Sigmoid colon (tissue), 7 donors: ENCODE results near the gene RAMAC. TPM values are rescaled to one million over a fixed set of nuclear protein-coding genes. Genes with fewer than 3 reads are reported as not detected.

Experiments
- DNase-seq: peaks from one replicate; pipeline ENCODE4 v3.0.0-alpha.2; 2019
- H3K27ac ChIP-seq, 4 donors: fragments of 200-600 bp; sonication (generic); one replicate each; pipeline ENCODE4 v1.5.1; 2016 to 2019; ENCODE audit warnings: mild to moderate bottlenecking in 1 of 4
- H3K27me3 ChIP-seq, 3 donors: fragments of 200-600 bp; sonication (generic); one replicate each; pipeline ENCODE4 v1.5.1; 2019; ENCODE audit warnings: mild to moderate bottlenecking in 1 of 3
- H3K36me3 ChIP-seq, 4 donors: fragments of 200-600 bp; sonication (generic); one replicate each; pipeline ENCODE4 v1.5.1; 2016 to 2019
- H3K4me1 ChIP-seq, 4 donors: fragments of 200-600 bp; sonication (generic); one replicate each; pipeline ENCODE4 v1.5.1; 2017 to 2019
- H3K4me3 ChIP-seq, 4 donors: fragments of 200-600 bp; sonication (generic); one replicate each; pipeline ENCODE4 v1.5.1; 2017 to 2019; ENCODE audit warnings: mild to moderate bottlenecking in 2 of 4, moderate library complexity in 1 of 4
- H3K9me3 ChIP-seq, 4 donors: fragments of 200-600 bp in 3 of 4; sonication (generic) in 3 of 4; one replicate each; pipeline versions ENCODE4 v1.5.1 to v1.6.1; 2013 to 2019
- CTCF ChIP-seq, 4 experiments: fragments of 450-650 bp in 3 of 4; fragments of 200-600 bp in 1 of 4; IDR thresholded peaks; one replicate each; pipeline ENCODE4 v1.5.1; 2016 to 2019; ENCODE audit warnings: antibody characterized with exemption in 4 of 4, mild to moderate bottlenecking in 3 of 4, moderate library complexity in 2 of 4
- EP300 ChIP-seq, 4 donors: sonication (generic); formaldehyde crosslinking; IDR thresholded peaks; one replicate each; pipeline ENCODE4 v1.6.1; 2017; ENCODE audit warnings: antibody characterized with exemption in 4 of 4
- POLR2A ChIP-seq, 2 donors: fragments of 450-650 bp; IDR thresholded peaks; one replicate each; pipeline ENCODE4 v1.6.1; 2016; ENCODE audit warnings: antibody characterized with exemption in 2 of 2, mild to moderate bottlenecking in 2 of 2, moderate library complexity in 2 of 2
- POLR2AphosphoS5 ChIP-seq, 4 donors: sonication (generic); formaldehyde crosslinking; IDR thresholded peaks; one replicate each; pipeline ENCODE4 v1.6.1; 2017; ENCODE audit warnings: antibody characterized with exemption in 4 of 4
- WGBS, 2 donors: extraction: QIAGEN DNeasy Blood & Tissue Kit; methylation state at CpG; one replicate each; pipeline ENCODE4 v1.1.7; 2013; 5-methylcytosine and 5-hydroxymethylcytosine counted together
- intact Hi-C: fragments of 100-400 bp; cut with DNase I; formaldehyde crosslinking; loops from one replicate; pipeline ENCODE4 v1.15.1; 2023
- polyA plus RNA-seq, 3 donors: library from polyadenylated mRNA; stranded (reverse); fragments of 200-250 nt; gene quantifications; one replicate each; pipeline ENCODE4 v1.2.3, GENCODE V29; 2013
- total RNA-seq, 4 donors: library from RNA; depleted of rRNA; stranded (reverse); fragments of >200 nt; gene quantifications; one replicate each; pipeline ENCODE4 v1.1.0, GENCODE V29; 2016
- donor health status: healthy with polysubstance abuse.
- donor health status: Bipolar disorder and iron deficiency.
- donor health status: healthy.

The RAMAC gene
- total and polyA plus RNA-seq, 7 donors, result 10.8 to 40.2 (median 19.8) TPM

- intact Hi-C loops, result no loop called here
- WGBS, 2 donors, result 96 to 97% methylated on average over 5 of the region's 5 CpGs
Measured at GRCh38 chr15:82964890-82965289, 21.1 kb upstream of the RAMAC start.

GRCh38 chr15:82966671-82967071 lies 19.3 kb upstream of the RAMAC start:
- no peak for DNase-seq
- WGBS, 2 donors, result 53 to 70% methylated on average over 4 of the region's 4 CpGs
- Histone ChIP-seq H3K27me3 (no peaks in the 10 kb centered on the region), H3K27ac (no peak overlapping the region), H3K4me1 (no peaks in the 10 kb centered on the region), H3K36me3 (no peaks in the 10 kb centered on the region), H3K9me3 (no peaks in the 10 kb centered on the region), H3K4me3 (no peak overlapping the region)
- TF ChIP-seq POLR2AphosphoS5 (IDR thresholded peaks at IDR 0.05) (no peak), EP300 (IDR thresholded peaks at IDR 0.05) (no peak), CTCF (IDR thresholded peaks at IDR 0.05) (no peak), POLR2A (IDR thresholded peaks at IDR 0.05) (no peak)
- intact Hi-C loops, result no loop called here

More at GRCh38 chr15:82964890-82965289, 21.1 kb upstream of the RAMAC start:
- Histone ChIP-seq H3K9me3 (no peaks in the 10 kb centered on the region), H3K27me3 (no peaks in the 10 kb centered on the region), H3K4me1 (no peaks in the 10 kb centered on the region), H3K4me3 (no peak overlapping the region), H3K36me3 (no peaks in the 10 kb centered on the region), H3K27ac (no peak overlapping the region)
- TF ChIP-seq POLR2AphosphoS5 (IDR thresholded peaks at IDR 0.05) (no peak), POLR2A (IDR thresholded peaks at IDR 0.05) (no peak), CTCF (IDR thresholded peaks at IDR 0.05) (no peak), EP300 (IDR thresholded peaks at IDR 0.05) (no peak)
- no peak for DNase-seq

- TF ChIP-seq CTCF (IDR thresholded peaks at IDR 0.05) (no peak), POLR2AphosphoS5 (IDR thresholded peaks at IDR 0.05) (no peak), EP300 (IDR thresholded peaks at IDR 0.05) (no peak), POLR2A (IDR thresholded peaks at IDR 0.05) (no peak)
- no peaks in the 10 kb centered on the region for H3K4me1 ChIP-seq
- no peak for DNase-seq
- 88 to 89% methylated on average over 4 of the region's 4 CpGs for WGBS, 2 donors
- H3K4me3 ChIP-seq, result no peak overlapping the region
- no peak overlapping the region for H3K27ac ChIP-seq
- H3K9me3 ChIP-seq, result no peaks in the 10 kb centered on the region
- intact Hi-C loops, result no loop called here
- H3K27me3 ChIP-seq, result no peaks in the 10 kb centered on the region
- no peaks in the 10 kb centered on the region for H3K36me3 ChIP-seq
Measured at GRCh38 chr15:82968066-82968465, 17.9 kb upstream of the RAMAC start.

- Histone ChIP-seq H3K9me3 (no peaks in the 10 kb centered on the region), H3K4me3 (no peak overlapping the region), H3K36me3 (no peaks in the 10 kb centered on the region), H3K4me1 (no peaks in the 10 kb centered on the region), H3K27me3 (no peaks in the 10 kb centered on the region), H3K27ac (no peak overlapping the region)
- intact Hi-C loops, result no loop called here
- no peak for DNase-seq
- TF ChIP-seq EP300 (IDR thresholded peaks at IDR 0.05), result no peak
- TF ChIP-seq CTCF (IDR thresholded peaks at IDR 0.05), result no peak
- TF ChIP-seq POLR2A (IDR thresholded peaks at IDR 0.05), result no peak
- no peak for TF ChIP-seq POLR2AphosphoS5 (IDR thresholded peaks at IDR 0.05)
- 64 to 76% methylated on average over 7 of the region's 7 CpGs for WGBS, 2 donors
Measured at GRCh38 chr15:82969353-82969752, 16.7 kb upstream of the RAMAC start.

GRCh38 chr15:82970078-82970686 lies 15.8 kb upstream of the RAMAC start:
- 65 to 72% methylated on average over 3 of the region's 3 CpGs for WGBS, 2 donors
- no peak for DNase-seq
- Histone ChIP-seq H3K36me3 (no peaks in the 10 kb centered on the region), H3K9me3 (no peaks in the 10 kb centered on the region), H3K27ac (no peak overlapping the region), H3K4me1 (no peaks in the 10 kb centered on the region), H3K27me3 (no peaks in the 10 kb centered on the region), H3K4me3 (no peak overlapping the region)
- intact Hi-C loops, result no loop called here
- TF ChIP-seq POLR2AphosphoS5 (IDR thresholded peaks at IDR 0.05) (no peak), CTCF (IDR thresholded peaks at IDR 0.05) (no peak), EP300 (IDR thresholded peaks at IDR 0.05) (no peak), POLR2A (IDR thresholded peaks at IDR 0.05) (no peak)
